A549 treated with Mapracorat at 1 μM for 4 hours (cell line): ENCODE results near the gene MRPS25. TPM values are rescaled to one million over a fixed set of nuclear protein-coding genes. Genes with fewer than 3 reads are reported as not detected.

Experiments used
- total RNA-seq: library from RNA; stranded (reverse); fragments of 200-300 nt; extraction: Qiagen RNA extraction; gene quantifications from 5 replicates; pipeline ENCODE4 v1.2.3, GENCODE V29; 2022

MRPS25 gene
- 44.9 to 61.7 TPM (median 55.9 TPM) in 5 replicates for total RNA-seq

DNA sequence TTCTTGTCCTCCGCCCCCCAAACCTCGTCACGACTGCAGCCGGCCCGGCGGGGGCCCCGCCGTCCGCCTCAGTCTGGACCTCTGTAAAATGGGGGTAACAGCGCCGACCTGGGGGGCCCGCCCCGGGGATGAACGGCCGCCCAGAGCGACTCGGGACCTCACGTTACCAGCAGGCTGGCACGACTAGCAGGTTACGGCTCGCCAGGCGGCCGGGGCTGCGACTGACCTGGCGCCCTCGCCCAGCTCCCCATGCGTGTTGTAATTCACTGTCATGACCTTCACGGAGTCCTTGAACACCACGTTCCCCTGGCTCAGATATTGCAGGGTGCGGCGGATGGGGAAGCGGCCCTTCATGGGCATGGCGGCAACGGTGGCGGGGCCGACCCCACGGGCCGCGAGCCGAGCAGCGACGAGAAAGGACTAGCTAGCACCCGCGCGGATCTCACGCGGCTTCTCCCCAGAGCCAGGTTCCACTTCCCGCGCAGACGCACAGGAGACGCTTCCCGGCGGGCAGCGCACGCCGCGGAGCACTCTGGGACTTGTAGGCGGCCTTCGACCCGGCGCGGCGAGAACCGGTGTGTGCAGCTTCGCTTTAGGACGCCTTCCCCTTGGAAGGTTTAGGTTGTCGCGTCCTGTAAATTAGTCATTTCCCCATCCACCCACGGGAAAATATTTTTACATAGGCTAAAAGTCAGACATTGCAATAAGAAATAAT, at the start of gene MRPS25:
Gene MRPS25, minus strand, starts transcription at position 481 of the 715 bp plus-strand sequence. Its CDS starts 121 bp downstream, at position 360.

DNA sequence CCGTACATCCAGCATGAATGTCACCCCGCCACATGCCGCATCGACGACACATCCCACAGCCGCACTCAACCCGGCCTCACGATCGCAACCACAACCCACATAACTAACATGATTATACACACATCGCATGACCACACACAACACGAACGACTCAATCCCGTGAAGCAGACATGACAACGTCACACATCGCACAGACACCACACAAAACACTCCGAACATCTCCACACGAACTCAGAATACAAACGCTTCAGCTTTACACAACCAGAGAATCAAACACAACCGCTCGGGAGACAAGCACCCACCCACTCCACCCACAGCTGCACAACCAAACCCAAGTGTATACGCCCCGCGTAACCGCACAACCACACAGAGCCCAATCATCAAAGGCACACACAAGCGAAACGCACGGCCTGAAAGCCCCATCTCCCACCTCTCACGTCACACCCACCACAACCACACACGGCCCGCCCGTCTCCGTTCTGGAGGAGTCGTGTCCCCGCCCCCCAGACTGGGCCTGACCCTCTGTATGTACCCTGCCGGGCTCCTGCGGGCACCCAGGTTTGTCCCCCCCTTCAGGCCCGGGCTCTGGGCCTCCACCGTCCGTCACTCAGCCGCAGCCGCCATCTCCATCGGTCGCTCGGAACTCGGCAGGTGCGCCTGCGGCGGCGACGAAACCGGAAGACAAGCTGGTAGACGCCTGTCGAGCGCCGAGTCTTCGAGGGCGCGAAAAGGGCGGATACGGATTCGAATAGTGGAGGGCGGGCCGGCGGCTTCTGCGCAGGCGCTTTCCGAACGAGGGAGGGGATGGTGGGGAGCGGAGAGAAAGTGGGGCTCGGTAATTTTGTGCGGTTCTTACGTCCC, 33.6 kb upstream of the MRPS25 start, which contains the start of gene RBSN:
Gene RBSN, minus strand, starts transcription at position 646 of the 861 bp plus-strand sequence. CDS start 3,028 bp downstream, outside the sequence.

Other genes starting within 250 kb of the MRPS25 start
- gene FGD5, start 246.4 kb downstream of the MRPS25 start, total RNA-seq = not detected in 5 replicates
- 10.5 to 20.4 TPM (median 15.5 TPM) in 5 replicates for gene NR2C2, start 117.7 kb downstream of the MRPS25 start, total RNA-seq
- 8.6 to 10.9 TPM (median 10.4 TPM) in 5 replicates for gene RBSN, start 33.8 kb upstream of the MRPS25 start, total RNA-seq
- gene CAPN7, start 140.9 kb upstream of the MRPS25 start, total RNA-seq = 20.6 to 28.1 TPM (median 26.6 TPM) in 5 replicates